IMR-90 (cell line): ENCODE measurements around the gene MAOB.

Experiments used
- CTCF ChIP-seq: conservative IDR thresholded peaks from 2 replicates; pipeline ENCODE4 v1.5.1; 2012; ENCODE audit warnings: mild to moderate bottlenecking, low read depth, low read length, improper control_type of control experiment
- MAZ ChIP-seq: IDR thresholded peaks from 2 replicates; pipeline ENCODE4 v1.6.1; 2012; ENCODE audit warnings: low read depth, mild to moderate bottlenecking, low read length, improper control_type of control experiment, moderate library complexity, borderline replicate concordance
- POLR2A ChIP-seq: IDR thresholded peaks from 2 replicates; pipeline ENCODE4 v1.6.1; 2012; ENCODE audit warnings: mild to moderate bottlenecking, low read depth, low read length
- RAD21 ChIP-seq: IDR thresholded peaks from 2 replicates; pipeline ENCODE4 v1.6.1; 2012; ENCODE audit warnings: low read length, improper control_type of control experiment
- SMC3 ChIP-seq: fragments of 150-350 bp; IDR thresholded peaks from 2 replicates; pipeline ENCODE4 v1.6.1; 2016; ENCODE audit warnings: low read depth, mild to moderate bottlenecking, antibody characterized with exemption, low read length, moderate library complexity
- USF2 ChIP-seq: fragments of 150-350 bp; IDR thresholded peaks from 2 replicates; pipeline ENCODE4 v1.6.1; 2017; ENCODE audit warnings: mild to moderate bottlenecking, antibody characterized with exemption, low read length, low read depth

GRCh38 chrX:43741843-43742573, 140.2 kb downstream of the MAOB start:
- TF ChIP-seq POLR2A = no peak
- TF ChIP-seq CTCF = no peak
- no peak for TF ChIP-seq SMC3
- no peak for TF ChIP-seq USF2
- TF ChIP-seq RAD21 = no peak
- TF ChIP-seq MAZ = no peak
